Smooth muscle cell (in vitro differentiated cells): ENCODE measurements around the gene ABCA2. TPM values are rescaled to one million over a fixed set of nuclear protein-coding genes. Genes with fewer than 3 reads are reported as not detected.

ENCODE experiments used
- DNase-seq: peaks from one replicate; lab custom pipeline; 2025; ENCODE audit not compliant: unreplicated experiment; lab: John Stamatoyannopoulos, UW
- H2AFZ ChIP-seq: fragments of 200-600 bp; sonication (generic); 2 replicates; pipeline ENCODE4 v1.6.0; 2016; ENCODE audit warnings: antibody characterized with exemption, low read depth, mild to moderate bottlenecking
- H3F3A ChIP-seq: fragments of 200-600 bp; sonication (generic); 2 replicates; pipeline ENCODE4 v1.6.0; 2017; ENCODE audit warnings: antibody characterized with exemption, low read depth
- H3K27ac ChIP-seq: fragments of 200-600 bp; sonication (generic); 2 replicates; pipeline ENCODE4 v1.5.1; 2016; ENCODE audit warnings: low read depth, mild to moderate bottlenecking
- H3K27me3 ChIP-seq: fragments of 200-600 bp; sonication (generic); 2 replicates; pipeline ENCODE4 v1.6.1; 2016; ENCODE audit warnings: low read depth, mild to moderate bottlenecking
- H3K36me3 ChIP-seq: fragments of 200-600 bp; sonication (generic); 2 replicates; pipeline ENCODE4 v1.5.1; 2016; ENCODE audit warnings: low read depth
- H3K4me1 ChIP-seq: fragments of 200-600 bp; sonication (generic); 2 replicates; pipeline ENCODE4 v1.5.1; 2016; ENCODE audit warnings: low read depth
- H3K4me2 ChIP-seq: fragments of 200-600 bp; sonication (generic); 2 replicates; pipeline ENCODE4 v1.6.0; 2016; ENCODE audit warnings: mild to moderate bottlenecking
- H3K4me3 ChIP-seq: fragments of 200-600 bp; sonication (generic); 2 replicates; pipeline ENCODE4 v1.5.1; 2016; ENCODE audit warnings: mild to moderate bottlenecking
- H3K79me2 ChIP-seq: fragments of 200-600 bp; sonication (generic); 2 replicates; pipeline ENCODE4 v1.6.0; 2016; ENCODE audit warnings: low read depth, mild to moderate bottlenecking
- H3K9ac ChIP-seq: fragments of 200-600 bp; sonication (generic); 2 replicates; pipeline ENCODE4 v1.6.0; 2016; ENCODE audit warnings: low read depth
- H3K9me3 ChIP-seq: fragments of 200-600 bp; sonication (generic); replicated peaks from 2 replicates; pipeline ENCODE4 v1.5.1; 2016; ENCODE audit warnings: low read depth
- H4K20me1 ChIP-seq: fragments of 200-600 bp; sonication (generic); 2 replicates; pipeline ENCODE4 v1.6.0; 2016; ENCODE audit warnings: low read depth
- CTCF ChIP-seq: fragments of 200-600 bp; sonication (generic); IDR thresholded peaks from 2 replicates; pipeline ENCODE4 v1.5.1; 2017; ENCODE audit warnings: borderline replicate concordance, mild to moderate bottlenecking, antibody characterized with exemption; ENCODE audit not compliant: insufficient read depth, poor library complexity, severe bottlenecking
- WGBS: methylation state at CpG from one replicate; pipeline ENCODE4 v1.1.7; 2016; ENCODE audit warnings: low lambda C conversion rate; 5-methylcytosine and 5-hydroxymethylcytosine counted together
- polyA plus RNA-seq: library from polyadenylated mRNA; unstranded; fragments of >200 nt; fragmentation: Nextera tagmentation; extraction: Ambion mirVana; gene quantifications from 2 replicates; pipeline ENCODE4 v1.2.1, GENCODE V29; 2016
- total RNA-seq: library from RNA; depleted of rRNA; stranded (reverse); fragments of >200 nt; gene quantifications from 2 replicates; pipeline ENCODE4 v1.2.3, GENCODE V29; 2014

ABCA2 gene
- total and polyA plus RNA-seq, 2 experiments from 2014 or later, result 15.9 to 26.2 TPM

- no peaks in the 10 kb centered on the region for H3F3A ChIP-seq
- no peak for DNase-seq
- peaks cover 6% of the 10 kb centered on the region for H3K27me3 ChIP-seq
- no peak overlapping the region for H3K4me2 ChIP-seq
- H3K27ac ChIP-seq, result no peak overlapping the region
- no peak overlapping the region for H3K4me3 ChIP-seq
- 95% methylated on average over 21 of the region's 23 CpGs for WGBS
- no peaks in the 10 kb centered on the region for H3K79me2 ChIP-seq
- no peak for TF ChIP-seq CTCF
- H3K36me3 ChIP-seq, result no peaks in the 10 kb centered on the region
- H3K4me1 ChIP-seq, result no peaks in the 10 kb centered on the region
- no peaks in the 10 kb centered on the region for H3K9me3 ChIP-seq
- no peaks in the 10 kb centered on the region for H4K20me1 ChIP-seq
- H2AFZ ChIP-seq, result no peak overlapping the region
- H3K9ac ChIP-seq, result no peak overlapping the region
Observed at GRCh38 chr9:137065336-137065967, 37.4 kb upstream of the ABCA2 start.

GRCh38 chr9:137064880-137065164 is 36.8 kb upstream of the ABCA2 start:
- no peak for TF ChIP-seq CTCF

GRCh38 chr9:137064027-137064879 is 36.2 kb upstream of the ABCA2 start:
- H3K4me1 ChIP-seq, result no peaks in the 10 kb centered on the region
- TF ChIP-seq CTCF, result peak; percentile 99
- H3K36me3 ChIP-seq, result no peaks in the 10 kb centered on the region
- no peaks in the 10 kb centered on the region for H3K9me3 ChIP-seq
- H3K4me3 ChIP-seq, result no peak overlapping the region
- no peaks in the 10 kb centered on the region for H4K20me1 ChIP-seq
- H3K9ac ChIP-seq, result no peak overlapping the region
- H3K4me2 ChIP-seq, result no peak overlapping the region
- H3K79me2 ChIP-seq, result no peaks in the 10 kb centered on the region
- H3K27me3 ChIP-seq, result peaks cover 2% of the 10 kb centered on the region
- WGBS, result 51% methylated on average over 45 of the region's 55 CpGs
- peak; percentile 23 for DNase-seq
- no peak overlapping the region for H3K27ac ChIP-seq
- H2AFZ ChIP-seq, result no peak overlapping the region
- H3F3A ChIP-seq, result no peaks in the 10 kb centered on the region

More at GRCh38 chr9:137064880-137065164, 36.8 kb upstream of the ABCA2 start:
- 86% methylated on average over 6 of the region's 12 CpGs for WGBS
- H3F3A ChIP-seq, result no peaks in the 10 kb centered on the region
- H3K79me2 ChIP-seq, result no peaks in the 10 kb centered on the region
- no peak overlapping the region for H3K9ac ChIP-seq
- H4K20me1 ChIP-seq, result no peaks in the 10 kb centered on the region
- no peak overlapping the region for H2AFZ ChIP-seq
- H3K4me1 ChIP-seq, result no peaks in the 10 kb centered on the region
- no peak overlapping the region for H3K4me2 ChIP-seq
- no peak overlapping the region for H3K27ac ChIP-seq
- H3K9me3 ChIP-seq, result no peaks in the 10 kb centered on the region
- H3K36me3 ChIP-seq, result no peaks in the 10 kb centered on the region
- no peak for DNase-seq
- H3K4me3 ChIP-seq, result no peak overlapping the region
- H3K27me3 ChIP-seq, result peaks cover 6% of the 10 kb centered on the region
